HCT116 (cell line): ENCODE results near the gene RPL29.

Source experiments
- ATF3 ChIP-seq: IDR thresholded peaks from 2 replicates; pipeline ENCODE4 v1.6.1; 2012
- CTCF ChIP-seq, 3 experiments: fragments of 200-600 bp in 1 of 3; sonication (generic) in 1 of 3; IDR thresholded peaks in 2 of 3; conservative IDR thresholded peaks in 1 of 3; 2 replicates each; pipeline ENCODE4 v1.5.1; 2012 to 2017; ENCODE audit warnings: low read depth in 2 of 3, low read length in 2 of 3, antibody characterized with exemption in 1 of 3, borderline replicate concordance in 1 of 3, control low read depth in 1 of 3, mild to moderate bottlenecking in 1 of 3, mixed read lengths in 1 of 3, mixed run types in 1 of 3, moderate library complexity in 1 of 3; ENCODE audit not compliant: insufficient read depth in 1 of 3
- EZH2 ChIP-seq: fragments of 200-600 bp; sonication (generic); IDR thresholded peaks from 2 replicates; pipeline ENCODE4 v1.6.1; 2017; ENCODE audit warnings: antibody characterized with exemption, mixed run types
- EZH2phosphoT487 ChIP-seq: fragments of 200-600 bp; IDR thresholded peaks from 2 replicates; pipeline ENCODE4 v1.6.1; 2018; ENCODE audit warnings: antibody characterized with exemption, borderline replicate concordance
- JUND ChIP-seq: IDR thresholded peaks from 2 replicates; pipeline ENCODE4 v1.6.1; 2012
- MAX ChIP-seq: IDR thresholded peaks from 2 replicates; pipeline ENCODE4 v1.6.1; 2012
- POLR2A ChIP-seq: IDR thresholded peaks from 2 replicates; pipeline ENCODE4 v1.7.0; 2011; ENCODE audit warnings: borderline replicate concordance; ENCODE audit not compliant: insufficient read depth, insufficient read length; ENCODE audit errors: extremely low read depth
- REST ChIP-seq: IDR thresholded peaks from 2 replicates; pipeline ENCODE4 v1.6.1; 2012; ENCODE audit warnings: low read depth
- SIN3A ChIP-seq: IDR thresholded peaks from 2 replicates; pipeline ENCODE4 v1.6.1; 2012; ENCODE audit warnings: low read depth

- TF ChIP-seq CTCF (IDR thresholded peaks at IDR 0.05 in 2 of 3, conservative IDR thresholded peaks at IDR 0.05 in 1 of 3; ENCODE audit: borderline replicate concordance in 1 of 3, insufficient read depth in 1 of 3, low read depth in 2 of 3, low read length in 2 of 3) (no peak), MAX (no peak), EZH2 (no peak), SIN3A (no peak), POLR2A (no peak), JUND (no peak), EZH2phosphoT487 (no peak), REST (no peak), ATF3 (no peak)
These were observed 22.8 kb upstream of the RPL29 start for GRCh38 chr3:52018319-52019000.
